Rectal smooth muscle tissue (tissue), 1 donor: Measurements from ENCODE around the gene DAGLB.

ENCODE experiments used
- H3K27ac ChIP-seq: one replicate; pipeline ENCODE4 v1.7.0; 2013; ENCODE audit warnings: low read depth, low read length, inconsistent platforms
- H3K27me3 ChIP-seq: one replicate; pipeline ENCODE4 v1.7.0; 2013; ENCODE audit warnings: low read length; ENCODE audit not compliant: control insufficient read depth, insufficient read depth
- H3K36me3 ChIP-seq: one replicate; pipeline ENCODE4 v1.7.0; 2013; ENCODE audit warnings: low read length; ENCODE audit not compliant: control insufficient read depth, insufficient read depth
- H3K4me1 ChIP-seq: one replicate; pipeline ENCODE4 v1.7.0; 2013; ENCODE audit warnings: low read length; ENCODE audit not compliant: control insufficient read depth, insufficient read depth
- H3K4me3 ChIP-seq: one replicate; pipeline ENCODE4 v1.7.0; 2013; ENCODE audit warnings: low read length
- H3K9ac ChIP-seq: one replicate; pipeline ENCODE4 v1.7.0; 2013; ENCODE audit warnings: low read length

Gene DAGLB

DNA sequence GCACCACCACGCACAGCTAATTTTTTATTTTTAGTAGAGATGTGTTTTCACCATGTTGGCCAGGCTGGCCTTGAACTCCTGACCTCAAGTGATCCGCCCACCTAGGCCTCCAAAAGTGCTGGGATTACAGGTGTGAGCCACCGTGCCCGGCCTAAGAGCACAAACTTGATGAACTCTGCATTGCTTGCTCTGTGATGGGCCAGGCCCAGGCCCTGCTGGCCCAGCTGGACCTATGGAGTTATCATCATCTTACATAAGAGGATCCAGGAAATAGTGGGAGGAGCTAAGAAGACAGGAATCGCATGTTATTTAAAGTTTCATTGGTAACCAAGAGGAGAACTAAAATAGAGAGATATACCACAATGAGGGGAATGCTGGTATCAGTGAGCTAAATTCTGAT is 86.9 kb downstream of the DAGLB start:
- no peaks in the 10 kb centered on the region for H3K36me3 ChIP-seq
- H3K27ac ChIP-seq = no peak overlapping the region
- no peaks in the 10 kb centered on the region for H3K27me3 ChIP-seq
- no peak overlapping the region for H3K9ac ChIP-seq
- H3K4me1 ChIP-seq = no peaks in the 10 kb centered on the region
- no peak overlapping the region for H3K4me3 ChIP-seq

DNA sequence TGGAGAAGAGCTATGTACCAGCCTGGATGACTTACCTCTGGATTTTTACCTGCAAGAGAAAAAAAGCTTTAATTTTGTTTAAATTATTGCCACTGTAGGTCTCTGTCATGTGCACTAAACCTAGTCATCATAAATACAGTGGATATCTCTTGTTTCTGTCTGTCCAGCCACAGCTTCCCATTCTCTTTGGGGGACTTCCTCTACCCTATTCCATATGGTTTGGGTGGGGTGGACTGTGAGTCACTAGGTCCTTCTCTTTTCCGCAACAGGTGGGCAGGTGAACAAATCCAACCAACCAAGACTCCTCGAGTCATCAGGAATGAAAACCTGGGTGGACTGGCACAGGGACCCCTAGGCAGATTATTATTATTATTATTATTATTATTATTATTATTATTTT is 88.0 kb downstream of the DAGLB start:
- H3K27ac ChIP-seq = no peak overlapping the region
- H3K27me3 ChIP-seq = no peaks in the 10 kb centered on the region
- no peaks in the 10 kb centered on the region for H3K36me3 ChIP-seq
- no peak overlapping the region for H3K9ac ChIP-seq
- H3K4me3 ChIP-seq = no peak overlapping the region
- no peaks in the 10 kb centered on the region for H3K4me1 ChIP-seq
